HEK293 (cell line): ENCODE measurements around the gene DLGAP4.

Experiments used
- CTCF ChIP-seq: fragments of 450-650 bp; formaldehyde crosslinking; IDR thresholded peaks from 2 replicates; pipeline ENCODE4 v1.5.1; 2016; ENCODE audit warnings: missing biosample characterization, missing genetic modification characterization
- IKZF3 ChIP-seq: fragments of 450-650 bp; IDR thresholded peaks from 2 replicates; pipeline ENCODE4 v1.5.0; 2018; ENCODE audit warnings: missing biosample characterization, mild to moderate bottlenecking, missing genetic modification characterization, moderate library complexity
- MEIS1 ChIP-seq: sonication (generic); formaldehyde crosslinking; IDR thresholded peaks from 2 replicates; pipeline ENCODE4 v1.8.1; 2022; ENCODE audit warnings: missing genetic modification reagents, mild to moderate bottlenecking, borderline replicate concordance
- TCF7L2 ChIP-seq: IDR thresholded peaks from 2 replicates; pipeline ENCODE4 v1.6.1; 2011; ENCODE audit warnings: low read depth, mild to moderate bottlenecking, inconsistent platforms, low read length, moderate library complexity, borderline replicate concordance
- YY1 ChIP-seq: fragments of 450-650 bp; formaldehyde crosslinking; IDR thresholded peaks from 2 replicates; pipeline ENCODE4 v1.5.1; 2018; ENCODE audit warnings: missing biosample characterization, missing genetic modification characterization
- ZBTB26 ChIP-seq: fragments of 450-650 bp; formaldehyde crosslinking; optimal IDR thresholded peaks from 2 replicates; pipeline ENCODE3; 2016; ENCODE audit warnings: missing biosample characterization, mild to moderate bottlenecking, missing genetic modification characterization
- ZNF112 ChIP-seq: fragments of 450-650 bp; formaldehyde crosslinking; IDR thresholded peaks from 2 replicates; pipeline ENCODE4 v1.5.0; 2017; ENCODE audit warnings: missing biosample characterization, missing genetic modification characterization
- ZNF704 ChIP-seq: fragments of 450-650 bp; formaldehyde crosslinking; IDR thresholded peaks from 2 replicates; pipeline ENCODE4 v1.5.1; 2016; ENCODE audit warnings: missing biosample characterization, missing genetic modification characterization

- no peak for TF ChIP-seq CTCF (tag by site-specific recombination)
- TF ChIP-seq TCF7L2, result no peak
- TF ChIP-seq ZNF704 (tag by site-specific recombination), result no peak
- no peak for TF ChIP-seq ZBTB26 (tag by site-specific recombination)
- TF ChIP-seq IKZF3 (tag by site-specific recombination), result no peak
- TF ChIP-seq ZNF112, result no peak
- TF ChIP-seq MEIS1 (CRISPR knock-in tag), result no peak
- TF ChIP-seq YY1 (tag by site-specific recombination), result no peak
Observed at GRCh38 chr20:36543184-36544133, 237.3 kb downstream of the DLGAP4 start.
